Measurements from ENCODE around the gene SLC27A1. TPM values are rescaled to one million over a fixed set of nuclear protein-coding genes. Genes with fewer than 3 reads are reported as not detected.

Gene SLC27A1
- total and polyA plus RNA-seq, 2 donors (not counting 3 experiments of a cell fraction or from before 2014, with no cell fraction given): 10.4 to 13.5 TPM

- Histone ChIP-seq H3K9me3 (replicated peaks; ENCODE audit: control insufficient read depth, insufficient read depth, low read length) (no peaks in the 10 kb centered on the region), H3K27ac (ENCODE audit: insufficient read depth, low read depth, low read length) (no peak overlapping the region), H3K36me3 (ENCODE audit: control insufficient read depth in 2 of 2, extremely low read depth in 1 of 2, insufficient read depth in 2 of 2, low read length in 2 of 2) (no peaks in the 10 kb centered on the region), H3K4me2 (ENCODE audit: insufficient read depth, low read length) (no peak overlapping the region), H3K27me3 (ENCODE audit: control insufficient read depth in 2 of 2, insufficient read depth in 2 of 2, low read length in 2 of 2) (no peaks in the 10 kb centered on the region), H3K4me3 (replicated peaks in 1 of 3; ENCODE audit: insufficient read depth in 1 of 3, low read depth in 1 of 3, low read length in 3 of 3) (no peak overlapping the region), H3K4me1 (ENCODE audit: control insufficient read depth, extremely low read depth, insufficient read depth, low read length) (no peaks in the 10 kb centered on the region), H3K9me1 (replicated peaks; ENCODE audit: control insufficient read depth, extremely low read depth, insufficient read depth, low read length) (no peaks in the 10 kb centered on the region), H3K79me2 (ENCODE audit: control insufficient read depth, insufficient read depth, low read length) (no peaks in the 10 kb centered on the region), H3K9ac (replicated peaks; ENCODE audit: extremely low read depth, insufficient read depth, low read length) (no peak overlapping the region), H2AFZ (ENCODE audit: low read depth, low read length) (no peak overlapping the region), H4K20me1 (replicated peaks; ENCODE audit: control insufficient read depth, extremely low read depth, insufficient read depth, low read length) (no peaks in the 10 kb centered on the region)
- ChIA-PET POLR2A (no interaction called here), CTCF (interaction anchor here (0.7 to 1.2 kb wide), 4 partner anchors 11 to 109 kb away, joined by 3 to 8 read pairs (median 3); partner anchors contain the start of gene TMEM221)
- intact Hi-C loops (cut with micrococcal nuclease): no loop called here
- no TSS peak for BruUV-seq (replicated peaks)
- FAIRE-seq (no peak), DNase-seq (ENCODE audit: low read depth, low spot score) (no peak)
- TF ChIP-seq CTCF (IDR thresholded peaks at IDR 0.05; ENCODE audit: extremely low read depth in 1 of 2, insufficient read depth in 1 of 2, low read depth in 1 of 2, low read length in 2 of 2): no peak
- TF ChIP-seq POLR2AphosphoS5 (IDR thresholded peaks at IDR 0.05; ENCODE audit: insufficient read depth, low read depth, low read length): no peak
- TF ChIP-seq JUN (IDR thresholded peaks at IDR 0.05; ENCODE audit: borderline replicate concordance, insufficient read depth, insufficient read length, low read depth): no peak
- no peak for TF ChIP-seq FOS (IDR thresholded peaks at IDR 0.05; ENCODE audit: borderline replicate concordance, insufficient read depth, low read length)
- no peak for TF ChIP-seq POLR2A (IDR thresholded peaks at IDR 0.05; ENCODE audit: low read depth, low read length)
- no peak for TF ChIP-seq GATA2 (IDR thresholded peaks at IDR 0.05; ENCODE audit: insufficient read depth, insufficient read length, low read depth, low read length)
- TF ChIP-seq, protein P1, sequence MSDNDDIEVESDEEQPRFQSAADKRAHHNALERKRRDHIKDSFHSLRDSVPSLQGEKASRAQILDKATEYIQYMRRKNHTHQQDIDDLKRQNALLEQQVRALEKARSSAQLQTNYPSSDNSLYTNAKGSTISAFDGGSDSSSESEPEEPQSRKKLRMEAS (IDR thresholded peaks at IDR 0.05; ENCODE audit: insufficient read depth, insufficient read length): no peak
- TF ChIP-seq EZH2 (IDR thresholded peaks at IDR 0.05; ENCODE audit: borderline replicate concordance, low read depth, low read length, severe bottlenecking): no peak
- no peak for TF ChIP-seq MYC (IDR thresholded peaks at IDR 0.05; ENCODE audit: low read depth, low read length)
- dilution Hi-C loops (cut with MboI; ENCODE audit: extremely low pct_ligation_motif_present, low sequenced_read_pairs): no loop called here
Measured at GRCh38 chr19:17436874-17437267, 33.5 kb upstream of the SLC27A1 start.

Data from endothelial cell of umbilical vein (primary cell).